Mammary epithelial cell (primary cell): ENCODE data around the gene ADCY2.

Experiments
- CTCF ChIP-seq, 2 donors: IDR thresholded peaks in 1 of 2; conservative IDR thresholded peaks in 1 of 2; 2 replicates each; pipeline ENCODE4 v1.5.1; 2011 to 2012; ENCODE audit warnings: inconsistent platforms in 2 of 2, low read length in 2 of 2, mild to moderate bottlenecking in 2 of 2, control low read depth in 1 of 2, low read depth in 1 of 2; ENCODE audit not compliant: insufficient read depth in 1 of 2; ENCODE audit errors: extremely low read depth in 1 of 2
- EZH2 ChIP-seq: IDR thresholded peaks from 2 replicates; pipeline ENCODE4 v1.6.1; 2012; ENCODE audit warnings: low read length, inconsistent platforms, borderline replicate concordance

GRCh38 chr5:7473668-7474215 is 77.8 kb downstream of the ADCY2 start:
- TF ChIP-seq CTCF (conservative IDR thresholded peaks at IDR 0.05 in 1 of 2, IDR thresholded peaks at IDR 0.05 in 1 of 2; ENCODE audit: extremely low read depth in 1 of 2, insufficient read depth in 1 of 2, low read depth in 1 of 2, low read length in 2 of 2) (no peak), EZH2 (no peak)
